A549 (cell line): ENCODE results near the gene ZBTB4. TPM values are rescaled to one million over a fixed set of nuclear protein-coding genes. Genes with fewer than 3 reads are reported as not detected.

Experiments
- ATAC-seq, 2 experiments: fragments of 200-7000 bp in 1 of 2; fragments of >200 bp in 1 of 2; cut with Nextera tagmentation in 1 of 2; cut with Tn5 transposase in 1 of 2; 3 replicates each; pipeline versions ENCODE4 v1.8.0 to v1.9.1; 2018 to 2020; ENCODE audit warnings: mild to moderate bottlenecking in 1 of 2, moderate library complexity in 1 of 2
- CTCF ChIA-PET: fragments of 300-600 bp; sonication (Branson Sonifier 250); formaldehyde crosslinking; extraction: SDS; loops from one replicate; lab custom pipeline; 2021; ENCODE audit warnings: antibody characterized with exemption, inconsistent platforms; lab: Yijun Ruan, JAX
- POLR2A ChIA-PET: fragments of 350-600 bp; formaldehyde crosslinking; extraction: SDS; loops from one replicate; lab custom pipeline; 2021; ENCODE audit warnings: antibody characterized with exemption, inconsistent platforms; lab: Yijun Ruan, JAX
- DNase-seq, 2 experiments: peaks; one replicate each; pipeline versions ENCODE4 v3.0.0 to v3.0.0-alpha.2; 2011 to 2016; ENCODE audit warnings: low read depth in 1 of 2, low spot score in 1 of 2
- FAIRE-seq: peaks from 2 replicates; lab custom pipeline; 2011; peaks lifted over from hg19 to GRCh38; lab: Jason Lieb, UNC
- H3K27ac ChIP-seq, 2 experiments: fragments of >200 bp; sonication (Bioruptor Twin); formaldehyde crosslinking; 3 replicates each; pipeline ENCODE4 v1.5.1; 2016 to 2017
- H3K4me1 ChIP-seq: fragments of >200 bp; sonication (Bioruptor Twin); formaldehyde crosslinking; 3 replicates; pipeline ENCODE4 v1.6.1; 2016
- H3K4me2 ChIP-seq: fragments of >200 bp; sonication (Bioruptor Twin); formaldehyde crosslinking; 3 replicates; pipeline ENCODE4 v1.6.1; 2016
- H3K4me3 ChIP-seq: fragments of >200 bp; sonication (Bioruptor Twin); formaldehyde crosslinking; 3 replicates; pipeline ENCODE4 v1.5.1; 2016
- H3K9me3 ChIP-seq: fragments of >200 bp; sonication (Bioruptor Twin); formaldehyde crosslinking; 3 replicates; pipeline ENCODE4 v1.6.1; 2016
- CBX8 ChIP-seq: fragments of 200-600 bp; sonication (generic); IDR thresholded peaks from 2 replicates; pipeline ENCODE4 v1.6.1; 2016
- EHF ChIP-seq: fragments of 250-450 bp; sonication (Bioruptor Pico); IDR thresholded peaks from 2 replicates; pipeline ENCODE4 v1.5.0; 2020; ENCODE audit warnings: mild to moderate bottlenecking
- EP300 ChIP-seq, 2 experiments: fragments of >200 bp; sonication (Bioruptor Twin); formaldehyde crosslinking; IDR thresholded peaks; 2 replicates in 1 of 2; 3 replicates in 1 of 2; pipeline ENCODE4 v1.6.1; 2016 to 2017
- FOXS1 ChIP-seq: fragments of 250-450 bp; sonication (Bioruptor Pico); IDR thresholded peaks from 2 replicates; pipeline ENCODE4 v1.5.0; 2020; ENCODE audit warnings: mild to moderate bottlenecking, moderate library complexity
- GATA3 ChIP-seq: IDR thresholded peaks from 2 replicates; pipeline ENCODE4 v1.6.1; 2012; ENCODE audit warnings: borderline replicate concordance
- HEYL ChIP-seq: fragments of 250-450 bp; sonication (Bioruptor Pico); IDR thresholded peaks from 2 replicates; pipeline ENCODE4 v1.8.0; 2021; ENCODE audit warnings: mild to moderate bottlenecking, moderate library complexity
- HOXB13 ChIP-seq: fragments of 250-450 bp; sonication (Bioruptor Pico); IDR thresholded peaks from 2 replicates; pipeline ENCODE4 v1.5.0; 2020; ENCODE audit warnings: low read depth, mild to moderate bottlenecking, moderate library complexity
- HOXB5 ChIP-seq: fragments of 250-450 bp; sonication (Bioruptor Pico); IDR thresholded peaks from 2 replicates; pipeline ENCODE4 v1.5.0; 2020; ENCODE audit warnings: mild to moderate bottlenecking, moderate library complexity
- KDM5A ChIP-seq: fragments of 200-600 bp; sonication (generic); IDR thresholded peaks from 2 replicates; pipeline ENCODE4 v1.6.1; 2016; ENCODE audit warnings: antibody characterized with exemption, mild to moderate bottlenecking
- MAFK ChIP-seq: fragments of 450-650 bp; IDR thresholded peaks from 2 replicates; pipeline ENCODE4 v1.6.1; 2014; ENCODE audit not compliant: partially characterized antibody
- MAZ ChIP-seq: fragments of 150-350 bp; IDR thresholded peaks from 2 replicates; pipeline ENCODE4 v1.6.1; 2014; ENCODE audit warnings: antibody characterized with exemption, low read depth, low read length, borderline replicate concordance
- NPAS2 ChIP-seq: fragments of 250-450 bp; sonication (Bioruptor Pico); IDR thresholded peaks from 2 replicates; pipeline ENCODE4 v1.8.0; 2022; ENCODE audit warnings: mild to moderate bottlenecking, moderate library complexity, borderline replicate concordance
- PHF8 ChIP-seq: fragments of 200-600 bp; sonication (generic); IDR thresholded peaks from 2 replicates; pipeline ENCODE4 v1.6.1; 2016; ENCODE audit warnings: low read depth, mild to moderate bottlenecking, antibody characterized with exemption, moderate library complexity, borderline replicate concordance
- RARB ChIP-seq: fragments of 250-450 bp; sonication (Bioruptor Pico); IDR thresholded peaks from 2 replicates; pipeline ENCODE4 v1.8.0; 2021; ENCODE audit warnings: mild to moderate bottlenecking, moderate library complexity
- SMC3 ChIP-seq: fragments of >200 bp; sonication (Bioruptor Twin); formaldehyde crosslinking; IDR thresholded peaks from 3 replicates; pipeline ENCODE4 v1.6.1; 2018; ENCODE audit warnings: inconsistent platforms
- SREBF2 ChIP-seq: fragments of 450-650 bp; IDR thresholded peaks from 2 replicates; pipeline ENCODE4 v1.6.1; 2014; ENCODE audit warnings: mild to moderate bottlenecking, moderate library complexity
- TFCP2L1 ChIP-seq: fragments of 250-450 bp; sonication (Bioruptor Pico); IDR thresholded peaks from 2 replicates; pipeline ENCODE4 v1.5.0; 2021; ENCODE audit warnings: mild to moderate bottlenecking
- TP53 ChIP-seq: fragments of 250-450 bp; sonication (Bioruptor Pico); IDR thresholded peaks from 2 replicates; pipeline ENCODE4 v1.5.0; 2021; ENCODE audit warnings: mild to moderate bottlenecking, moderate library complexity
- ZC3H11A ChIP-seq: fragments of 450-650 bp; IDR thresholded peaks from 2 replicates; pipeline ENCODE4 v1.6.1; 2014; ENCODE audit warnings: antibody characterized with exemption, mild to moderate bottlenecking
- ZNF302 ChIP-seq: fragments of 250-450 bp; sonication (Bioruptor Pico); IDR thresholded peaks from 2 replicates; pipeline ENCODE4 v1.9.0; 2021; ENCODE audit warnings: inconsistent platforms, mild to moderate bottlenecking, moderate library complexity
- WGBS: methylation state at CpG from one replicate; pipeline ENCODE4 v1.1.6; 2017; ENCODE audit errors: missing lambda C conversion rate; 5-methylcytosine and 5-hydroxymethylcytosine counted together
- polyA plus RNA-seq, 4 experiments: library from polyadenylated mRNA; depleted of rRNA in 3 of 4; stranded (reverse); fragments of >200 nt; fragmentation: RNase III in 1 of 4; extraction: RNeasy Plus Mini Kit Qiagen cat#74134 plus additional on column Dnase treatment in 1 of 4; gene quantifications; 2 replicates in 3 of 4; 3 replicates in 1 of 4; pipeline ENCODE4 v1.2.3, GENCODE V29; 2011 to 2017
- TF ChIP-seq, protein P1 (sequence below): IDR thresholded peaks from 2 replicates; pipeline ENCODE4 v1.6.1; 2012
- TF ChIP-seq, protein P2 (sequence below): fragments of 250-450 bp; sonication (Bioruptor Pico); IDR thresholded peaks from 2 replicates; pipeline ENCODE4 v1.5.0; 2020; ENCODE audit warnings: low read depth, mild to moderate bottlenecking, moderate library complexity
- TF ChIP-seq, protein P3 (sequence below): fragments of 450-650 bp; IDR thresholded peaks from 2 replicates; pipeline ENCODE4 v1.6.1; 2014; ENCODE audit warnings: antibody characterized with exemption

The ZBTB4 gene
- polyA plus RNA-seq, 2 of the 4 experiments (the other 2 are of a cell fraction), result 14.4 to 28.2 TPM

DNA sequence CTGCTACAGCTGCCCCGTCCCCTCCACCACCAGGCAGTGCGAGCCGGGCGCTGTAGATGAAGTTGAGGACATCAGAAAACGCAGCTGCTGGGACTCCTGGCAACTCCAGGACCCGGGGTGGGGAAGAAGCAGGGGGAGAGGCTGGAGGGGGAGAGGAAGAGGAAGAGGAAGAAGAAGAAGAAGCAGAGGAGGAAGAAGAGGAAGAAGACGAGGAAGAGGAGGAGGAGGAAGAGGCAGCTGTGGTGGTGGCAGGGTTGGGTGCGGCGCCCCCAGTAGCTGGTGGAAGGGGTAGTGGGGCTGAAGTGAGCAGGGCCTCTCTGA, 13.2 kb downstream of the ZBTB4 start:
- TF ChIP-seq, protein P1, sequence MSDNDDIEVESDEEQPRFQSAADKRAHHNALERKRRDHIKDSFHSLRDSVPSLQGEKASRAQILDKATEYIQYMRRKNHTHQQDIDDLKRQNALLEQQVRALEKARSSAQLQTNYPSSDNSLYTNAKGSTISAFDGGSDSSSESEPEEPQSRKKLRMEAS, result no peak
- no peak for TF ChIP-seq HOXB13
- TF ChIP-seq FOXS1, result no peak
- TF ChIP-seq MAFK, result no peak
- TF ChIP-seq CBX8, result no peak
- TF ChIP-seq, protein P2, sequence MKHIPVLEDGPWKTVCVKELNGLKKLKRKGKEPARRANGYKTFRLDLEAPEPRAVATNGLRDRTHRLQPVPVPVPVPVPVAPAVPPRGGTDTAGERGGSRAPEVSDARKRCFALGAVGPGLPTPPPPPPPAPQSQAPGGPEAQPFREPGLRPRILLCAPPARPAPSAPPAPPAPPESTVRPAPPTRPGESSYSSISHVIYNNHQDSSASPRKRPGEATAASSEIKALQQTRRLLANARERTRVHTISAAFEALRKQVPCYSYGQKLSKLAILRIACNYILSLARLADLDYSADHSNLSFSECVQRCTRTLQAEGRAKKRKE (CRISPR knock-in tag), result no peak
- TF ChIP-seq GATA3, result no peak
- no peak for TF ChIP-seq NPAS2 (CRISPR knock-in tag)
- no peak for TF ChIP-seq EHF (CRISPR knock-in tag)
- TF ChIP-seq SREBF2, result no peak
- no peak for TF ChIP-seq TP53 (CRISPR knock-in tag)
- no peak for TF ChIP-seq KDM5A
- TF ChIP-seq SMC3, result no peak
- TF ChIP-seq HOXB5 (CRISPR knock-in tag), result no peak
- no peak for TF ChIP-seq HEYL (CRISPR knock-in tag)
- no peak for TF ChIP-seq TFCP2L1 (CRISPR knock-in tag)
- TF ChIP-seq, protein P3, sequence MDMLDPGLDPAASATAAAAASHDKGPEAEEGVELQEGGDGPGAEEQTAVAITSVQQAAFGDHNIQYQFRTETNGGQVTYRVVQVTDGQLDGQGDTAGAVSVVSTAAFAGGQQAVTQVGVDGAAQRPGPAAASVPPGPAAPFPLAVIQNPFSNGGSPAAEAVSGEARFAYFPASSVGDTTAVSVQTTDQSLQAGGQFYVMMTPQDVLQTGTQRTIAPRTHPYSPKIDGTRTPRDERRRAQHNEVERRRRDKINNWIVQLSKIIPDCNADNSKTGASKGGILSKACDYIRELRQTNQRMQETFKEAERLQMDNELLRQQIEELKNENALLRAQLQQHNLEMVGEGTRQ, result no peak
- no peak for TF ChIP-seq EP300 (IDR thresholded peaks at IDR 0.05)
- TF ChIP-seq RARB, result no peak
- TF ChIP-seq, all 56 proteins: peak for 0
- no peaks in the 10 kb centered on the region for H3K9me3 ChIP-seq
- 95% methylated on average over 9 of the region's 9 CpGs for WGBS
- DNase-seq (no peak), ATAC-seq (no peak), FAIRE-seq (no peak)
- no peak overlapping the region for H3K4me2 ChIP-seq
- H3K4me3 ChIP-seq, result no peak overlapping the region
- H3K27ac ChIP-seq, result peak overlapping the region in 1 of 2 experiments; percentile 57; a peak in 2 of 6 replicates
- H3K4me1 ChIP-seq, result peaks cover 24% of the 10 kb centered on the region
- ChIA-PET POLR2A (interaction anchor here (1.7 kb wide), 1 partner anchor 14 kb away, joined by 6 read pairs; the partner anchor contains the start of gene ZBTB4), CTCF (interaction anchor here (0.6 to 30.1 kb wide), 7 partner anchors 9 to 113 kb away, joined by 3 to 342 read pairs (median 3); partner anchors contain the start of genes CHRNB1, FGF11, TMEM102 and TMEM95)

DNA sequence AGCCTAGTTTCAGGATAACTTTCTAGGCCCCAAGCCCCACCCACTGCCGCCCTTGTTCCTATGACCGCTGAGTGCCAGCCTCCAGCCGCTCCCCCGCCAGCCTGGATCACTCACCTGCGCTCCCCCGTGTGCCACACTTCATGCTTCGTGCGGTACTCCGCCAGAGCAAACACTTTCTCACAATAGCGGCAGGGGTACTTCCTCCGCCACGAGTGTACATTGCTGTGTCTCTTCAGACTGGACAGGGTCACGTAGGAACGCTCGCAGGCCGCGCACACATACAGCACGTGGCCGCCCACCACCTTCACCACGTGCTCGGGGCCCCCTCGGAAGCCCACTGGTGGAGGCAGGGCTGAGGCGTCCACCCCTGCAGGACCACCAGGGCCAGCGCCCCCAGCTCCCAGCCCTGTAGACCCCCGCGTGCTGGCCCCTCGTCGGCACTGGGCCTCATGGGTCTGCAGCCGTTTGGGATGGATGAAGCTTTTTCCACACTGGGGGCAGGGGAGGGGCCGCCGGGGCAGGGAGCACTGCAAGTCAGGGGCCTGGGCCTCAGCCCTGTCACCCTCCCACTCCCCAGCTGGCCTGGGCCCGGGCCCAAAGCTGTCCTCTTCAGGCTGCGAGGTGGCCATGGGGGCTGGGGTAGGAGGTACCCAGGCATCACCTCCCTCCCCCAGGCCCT, 13.7 kb downstream of the ZBTB4 start:
- no peak for ATAC-seq
- DNase-seq, result no peak
- Histone ChIP-seq H3K9me3 (no peaks in the 10 kb centered on the region), H3K4me3 (no peak overlapping the region), H3K27ac (no peak overlapping the region; a peak in 1 of 6 replicates), H3K4me2 (no peak overlapping the region), H3K4me1 (peaks cover 24% of the 10 kb centered on the region)
- TF ChIP-seq PHF8, result no peak
- POLR2A ChIA-PET, result interaction anchor here (1.7 kb wide), 1 partner anchor 14 kb away, joined by 6 read pairs; the partner anchor contains the start of gene ZBTB4
- CTCF ChIA-PET, result interaction anchor here (0.6 to 30.1 kb wide), 8 partner anchors 9 to 111 kb away, joined by 3 to 342 read pairs (median 3); partner anchors contain the start of genes CHRNB1, FGF11, TMEM102 and TMEM95
- no peak for FAIRE-seq
- 95% methylated on average over 31 of the region's 33 CpGs for WGBS

DNA sequence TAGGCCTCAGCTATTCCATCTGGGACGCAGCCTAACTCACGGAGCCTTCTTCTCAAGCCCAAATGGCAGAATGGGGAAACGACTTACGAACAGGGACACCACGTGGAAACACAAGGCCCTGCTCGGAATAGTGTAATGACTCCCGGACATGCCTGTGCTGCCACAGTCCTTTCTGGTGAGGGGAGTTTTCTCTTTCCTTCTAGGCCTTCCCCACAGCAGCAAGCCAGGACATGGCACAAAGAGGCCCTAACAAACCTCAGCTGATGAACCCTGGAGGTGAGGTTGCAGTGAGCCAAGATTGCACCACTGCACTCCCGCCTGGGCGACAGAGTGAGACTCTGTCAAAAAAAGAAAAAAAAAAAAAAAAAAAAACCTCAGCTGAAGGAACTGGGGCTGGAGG, 15.3 kb downstream of the ZBTB4 start:
- CTCF ChIA-PET, result interaction anchor here (1.0 to 30.1 kb wide), 5 partner anchors 11 to 118 kb away, joined by 3 to 342 read pairs (median 17); partner anchors contain the start of genes CHRNB1, FGF11, TMEM102 and TMEM95
- WGBS, result 97% methylated on average over 9 of the region's 9 CpGs

More for the DNA sequence above, 15.3 kb downstream of the ZBTB4 start:
- POLR2A ChIA-PET, result interaction anchor here (0.6 to 0.7 kb wide), 2 partner anchors 20 to 21 kb away, joined by 3 to 7 read pairs; partner anchors contain the start of gene POLR2A
- ATAC-seq (no peak), FAIRE-seq (no peak), DNase-seq (no peak)
- Histone ChIP-seq H3K4me2 (no peak overlapping the region), H3K4me1 (peaks cover 19% of the 10 kb centered on the region)
- TF ChIP-seq EP300 (IDR thresholded peaks at IDR 0.05), result no peak
- TF ChIP-seq HEYL (CRISPR knock-in tag), result no peak
- no peak for TF ChIP-seq ZNF302 (CRISPR knock-in tag)
- TF ChIP-seq MAZ, result no peak
- no peak for TF ChIP-seq EHF (CRISPR knock-in tag)
- no peak for TF ChIP-seq ZC3H11A
- TF ChIP-seq, all 56 proteins: peak for 0
- H3K9me3 ChIP-seq, result no peaks in the 10 kb centered on the region
- no peak overlapping the region for H3K4me3 ChIP-seq
- H3K27ac ChIP-seq, result no peak overlapping the region
